NK-92 (cell line): Measurements from ENCODE around the gene POLA1.

Experiments
- DNase-seq: peaks from one replicate; lab custom pipeline; 2025; ENCODE audit not compliant: unreplicated experiment; lab: John Stamatoyannopoulos, UW

POLA1 gene

GRCh38 chrX:25020391-25020904 is 326.7 kb downstream of the POLA1 start:
- DNase-seq, result no peak

GRCh38 chrX:25020905-25021449 is 327.3 kb downstream of the POLA1 start:
- DNase-seq, result no peak

- no peak for DNase-seq
These were observed 329.0 kb downstream of the POLA1 start for GRCh38 chrX:25022499-25023325.

- DNase-seq, result no peak
These were observed 330.2 kb downstream of the POLA1 start for GRCh38 chrX:25023908-25024307.

GRCh38 chrX:25025615-25026014 is 331.9 kb downstream of the POLA1 start:
- no peak for DNase-seq

GRCh38 chrX:25026576-25026975 is 332.9 kb downstream of the POLA1 start:
- no peak for DNase-seq

GRCh38 chrX:25028726-25029125 is 335.0 kb downstream of the POLA1 start:
- no peak for DNase-seq

GRCh38 chrX:25029288-25029825 is 335.6 kb downstream of the POLA1 start:
- DNase-seq, result no peak

- DNase-seq, result no peak
These were observed 341.2 kb downstream of the POLA1 start for GRCh38 chrX:25034889-25035288.

GRCh38 chrX:25039036-25039435 is 345.3 kb downstream of the POLA1 start:
- DNase-seq, result no peak

- no peak for DNase-seq
These were observed 349.5 kb downstream of the POLA1 start for GRCh38 chrX:25043192-25043591.
